ENCODE measurements around the gene GRIP1.

- no peak for TF ChIP-seq POLR2A (IDR thresholded peaks at IDR 0.05)
- TF ChIP-seq, protein P1, sequence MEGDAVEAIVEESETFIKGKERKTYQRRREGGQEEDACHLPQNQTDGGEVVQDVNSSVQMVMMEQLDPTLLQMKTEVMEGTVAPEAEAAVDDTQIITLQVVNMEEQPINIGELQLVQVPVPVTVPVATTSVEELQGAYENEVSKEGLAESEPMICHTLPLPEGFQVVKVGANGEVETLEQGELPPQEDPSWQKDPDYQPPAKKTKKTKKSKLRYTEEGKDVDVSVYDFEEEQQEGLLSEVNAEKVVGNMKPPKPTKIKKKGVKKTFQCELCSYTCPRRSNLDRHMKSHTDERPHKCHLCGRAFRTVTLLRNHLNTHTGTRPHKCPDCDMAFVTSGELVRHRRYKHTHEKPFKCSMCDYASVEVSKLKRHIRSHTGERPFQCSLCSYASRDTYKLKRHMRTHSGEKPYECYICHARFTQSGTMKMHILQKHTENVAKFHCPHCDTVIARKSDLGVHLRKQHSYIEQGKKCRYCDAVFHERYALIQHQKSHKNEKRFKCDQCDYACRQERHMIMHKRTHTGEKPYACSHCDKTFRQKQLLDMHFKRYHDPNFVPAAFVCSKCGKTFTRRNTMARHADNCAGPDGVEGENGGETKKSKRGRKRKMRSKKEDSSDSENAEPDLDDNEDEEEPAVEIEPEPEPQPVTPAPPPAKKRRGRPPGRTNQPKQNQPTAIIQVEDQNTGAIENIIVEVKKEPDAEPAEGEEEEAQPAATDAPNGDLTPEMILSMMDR (IDR thresholded peaks at IDR 0.05): no peak
Observed at GRCh38 chr12:66503746-66504145, 175.1 kb downstream of the GRIP1 start.

Measured in tibial nerve (tissue), 3 donors.